HepG2 (cell line): ENCODE data around the gene TSPAN9. TPM values are rescaled to one million over a fixed set of nuclear protein-coding genes. Genes with fewer than 3 reads are reported as not detected.

Experiments used
- ATAC-seq: fragments of 200-7000 bp; cut with Tn5 transposase; 3 replicates; pipeline ENCODE4 v1.9.1; 2020; ENCODE audit warnings: mild to moderate bottlenecking, moderate library complexity
- BruUV-seq: library from RNA; stranded (reverse); fragments of 400-500 nt; replicated peaks from 2 replicates; lab custom pipeline; 2021; lab: Mats Ljungman, UMichigan
- CTCF ChIA-PET: fragments of 300-600 bp; formaldehyde crosslinking; extraction: SDS; loops from one replicate; lab custom pipeline; 2021; ENCODE audit warnings: low total read pairs, inconsistent platforms, low intra/inter-chr PET ratio; lab: Yijun Ruan, JAX
- POLR2A ChIA-PET: fragments of 350-600 bp; sonication (Branson Sonifier 250); formaldehyde crosslinking; loops from one replicate; lab custom pipeline; 2020; ENCODE audit warnings: antibody characterized with exemption, inconsistent platforms; lab: Yijun Ruan, JAX
- DNase-seq: peaks from one replicate; pipeline ENCODE4 v3.0.0-alpha.2; 2015; ENCODE audit warnings: low spot score
- FAIRE-seq: peaks from 3 replicates; lab custom pipeline; 2011; peaks lifted over from hg19 to GRCh38; lab: Jason Lieb, UNC
- H2AFZ ChIP-seq: one replicate; pipeline ENCODE4 v1.6.1; 2011; ENCODE audit warnings: low read length, inconsistent platforms
- H3K27ac ChIP-seq: fragments of 300-600 bp; 3 replicates; pipeline ENCODE4 v1.8.0; 2011; ENCODE audit warnings: mixed run types, mild to moderate bottlenecking, mixed read lengths, low read length, inconsistent platforms; ENCODE audit not compliant: insufficient read depth; ENCODE audit errors: extremely low read length
- H3K27me3 ChIP-seq, 2 experiments: fragments of 200-600 bp in 1 of 2; 2 replicates in 1 of 2; 3 replicates in 1 of 2; pipeline versions ENCODE4 v1.6.0 to v1.8.0; 2011; ENCODE audit warnings: low read length in 2 of 2, mild to moderate bottlenecking in 2 of 2, moderate library complexity in 2 of 2, inconsistent platforms in 1 of 2; ENCODE audit not compliant: insufficient read depth in 2 of 2, control insufficient read depth in 1 of 2
- H3K36me3 ChIP-seq, 2 experiments: fragments of 200-600 bp in 1 of 2; replicated peaks in 1 of 2; 2 replicates in 1 of 2; 3 replicates in 1 of 2; pipeline versions ENCODE4 v1.5.1 to v1.8.0; 2011; ENCODE audit warnings: low read length in 2 of 2, inconsistent platforms in 1 of 2; ENCODE audit not compliant: insufficient read depth in 2 of 2, control insufficient read depth in 1 of 2
- H3K4me1 ChIP-seq: 2 replicates; pipeline ENCODE4 v1.5.1; 2012; ENCODE audit warnings: low read length, inconsistent platforms; ENCODE audit not compliant: insufficient read depth
- H3K4me2 ChIP-seq: 2 replicates; pipeline ENCODE4 v1.6.0; 2011; ENCODE audit warnings: low read depth, low read length, inconsistent platforms
- H3K4me3 ChIP-seq, 3 experiments: fragments of 200-600 bp in 1 of 3; sonication (generic), shearing (Covaris generic) in 1 of 3; replicated peaks in 1 of 3; 2 replicates each; pipeline ENCODE4 v1.5.1; 2011 to 2016; ENCODE audit warnings: low read length in 3 of 3, inconsistent platforms in 2 of 3, low read depth in 2 of 3, mild to moderate bottlenecking in 2 of 3, control low read depth in 1 of 3, mixed read lengths in 1 of 3; ENCODE audit not compliant: insufficient read depth in 1 of 3
- H3K79me2 ChIP-seq: one replicate; pipeline ENCODE4 v1.6.1; 2011; ENCODE audit warnings: low read length, inconsistent platforms; ENCODE audit not compliant: insufficient read depth
- H3K9ac ChIP-seq: 2 replicates; pipeline ENCODE4 v1.6.0; 2011; ENCODE audit warnings: mild to moderate bottlenecking, low read depth, low read length, inconsistent platforms; ENCODE audit not compliant: insufficient read depth
- H3K9me3 ChIP-seq: 2 replicates; pipeline ENCODE4 v1.5.1; 2012; ENCODE audit warnings: mild to moderate bottlenecking, low read length
- H4K20me1 ChIP-seq: 2 replicates; pipeline ENCODE4 v1.6.0; 2011; ENCODE audit warnings: inconsistent platforms, mild to moderate bottlenecking, low read length, moderate library complexity; ENCODE audit not compliant: insufficient read depth
- KAT2B ChIP-seq: fragments of 150-350 bp; IDR thresholded peaks from 2 replicates; pipeline ENCODE4 v1.6.1; 2014; ENCODE audit warnings: low read depth, low read length, borderline replicate concordance
- MAFK ChIP-seq, 2 experiments: IDR thresholded peaks in 1 of 2; conservative IDR thresholded peaks in 1 of 2; 2 replicates each; pipeline ENCODE4 v1.6.1; 2011; ENCODE audit warnings: improper control_type of control experiment in 2 of 2, low read length in 2 of 2
- SNAPC2 ChIP-seq: sonication (generic); formaldehyde crosslinking; IDR thresholded peaks from 2 replicates; pipeline ENCODE4 v1.8.1; 2022; ENCODE audit warnings: mild to moderate bottlenecking, missing genetic modification reagents
- TBP ChIP-seq: sonication (generic); formaldehyde crosslinking; IDR thresholded peaks from 2 replicates; pipeline ENCODE4 v1.5.0; 2020; ENCODE audit warnings: missing genetic modification reagents
- WGBS: methylation state at CpG from one replicate; pipeline ENCODE4 v1.1.6; 2017; ENCODE audit warnings: low lambda C conversion rate; 5-methylcytosine and 5-hydroxymethylcytosine counted together
- in situ Hi-C: cut with HindIII; loops from 2 replicates; pipeline ENCODE4 v1.10.0; 2017; ENCODE audit warnings: low pct_unique_long_range_greater_than_20kb; ENCODE audit not compliant: extremely low pct_ligation_motif_present
- intact Hi-C: fragments of 100-400 bp; cut with micrococcal nuclease; formaldehyde crosslinking; loops from one replicate; pipeline ENCODE4 v1.10.0; 2022; ENCODE audit not compliant: unreplicated experiment
- polyA plus RNA-seq, 8 experiments: library from polyadenylated mRNA; depleted of rRNA in 3 of 8; stranded (reverse) in 7 of 8; unstranded in 1 of 8; fragments of >200 nt; fragmentation: Illumina TruSeq in 4 of 8; extraction: Trizol in 4 of 8; gene quantifications; 2 replicates each; pipeline versions ENCODE4 v1.2.1 to v1.2.3, GENCODE V29; 2011 to 2016; ENCODE audit warnings: low read depth in 4 of 8, missing spikeins in 1 of 8, mixed read lengths in 1 of 8; ENCODE audit not compliant: insufficient read depth in 1 of 8
- total RNA-seq, 5 experiments: library from RNA; depleted of rRNA; stranded (reverse); fragments of >200 nt; fragmentation: Illumina TruSeq; extraction: Trizol; gene quantifications; 2 replicates each; pipeline ENCODE4 v1.2.3, GENCODE V29; 2016; ENCODE audit warnings: low read depth in 1 of 5
- TF ChIP-seq, protein P1 (sequence below): sonication (generic); formaldehyde crosslinking; conservative IDR thresholded peaks from 2 replicates; pipeline ENCODE4 v1.4.0; 2020; ENCODE audit warnings: mild to moderate bottlenecking, missing genetic modification reagents, moderate library complexity
- TF ChIP-seq, protein P2 (sequence below): sonication (generic); formaldehyde crosslinking; conservative IDR thresholded peaks from 2 replicates; pipeline ENCODE4 v1.8.0; 2022; ENCODE audit warnings: mild to moderate bottlenecking, moderate library complexity, missing genetic modification reagents
- TF ChIP-seq, protein P3 (sequence below): sonication (generic); formaldehyde crosslinking; IDR thresholded peaks from 2 replicates; pipeline ENCODE4 v1.5.1; 2020; ENCODE audit warnings: missing genetic modification reagents, mild to moderate bottlenecking, borderline replicate concordance
- TF ChIP-seq, protein P4 (sequence below): sonication (generic); formaldehyde crosslinking; IDR thresholded peaks from 2 replicates; pipeline ENCODE4 v1.5.1; 2020; ENCODE audit warnings: missing genetic modification reagents, mild to moderate bottlenecking, borderline replicate concordance
- TF ChIP-seq, protein P5 (sequence below): IDR thresholded peaks from 2 replicates; pipeline ENCODE4 v1.6.1; 2016

TSPAN9 gene
- total and polyA plus RNA-seq, 2 of the 13 experiments (the other 11 are each of a cell fraction or from before 2014, with no cell fraction given), result 18.1 to 42.3 TPM

DNA sequence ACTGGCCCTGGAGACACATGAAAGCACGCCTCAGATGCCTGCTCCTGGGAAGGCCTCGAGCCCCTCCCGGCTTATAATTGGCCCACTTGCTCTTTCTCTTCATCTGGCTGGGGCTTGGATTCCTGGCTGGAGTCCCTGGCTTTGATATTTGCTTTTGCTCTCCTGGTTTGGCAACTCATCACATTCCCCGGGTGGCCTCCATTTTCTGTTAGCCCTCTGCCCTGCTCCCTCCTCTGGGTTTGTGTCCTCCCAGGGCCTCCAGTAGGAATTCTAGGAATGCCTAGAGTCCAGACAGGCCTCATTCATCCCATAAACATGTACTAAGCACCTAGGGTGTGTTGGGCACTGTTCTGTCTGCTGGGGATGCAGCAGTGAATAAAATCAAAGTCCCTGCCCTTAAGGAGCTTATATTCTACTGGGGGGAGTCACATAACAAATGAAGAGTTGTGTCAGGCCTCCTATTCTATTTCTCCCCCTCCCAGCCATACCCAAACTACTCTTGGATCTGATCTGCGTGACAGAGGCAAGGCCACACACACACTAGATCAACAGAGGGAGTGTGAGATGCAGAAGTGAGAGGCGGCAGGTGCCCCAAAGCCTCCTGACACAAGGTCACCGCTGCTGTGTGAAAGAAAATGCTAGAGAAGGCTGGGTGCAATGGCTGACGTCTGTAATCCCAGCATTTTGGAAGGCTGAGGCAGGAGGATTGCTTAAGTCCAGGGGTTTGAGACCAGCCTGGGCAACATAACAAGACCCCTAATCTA is 21.3 kb upstream of the TSPAN9 start (continued):
- TF ChIP-seq, protein P1, sequence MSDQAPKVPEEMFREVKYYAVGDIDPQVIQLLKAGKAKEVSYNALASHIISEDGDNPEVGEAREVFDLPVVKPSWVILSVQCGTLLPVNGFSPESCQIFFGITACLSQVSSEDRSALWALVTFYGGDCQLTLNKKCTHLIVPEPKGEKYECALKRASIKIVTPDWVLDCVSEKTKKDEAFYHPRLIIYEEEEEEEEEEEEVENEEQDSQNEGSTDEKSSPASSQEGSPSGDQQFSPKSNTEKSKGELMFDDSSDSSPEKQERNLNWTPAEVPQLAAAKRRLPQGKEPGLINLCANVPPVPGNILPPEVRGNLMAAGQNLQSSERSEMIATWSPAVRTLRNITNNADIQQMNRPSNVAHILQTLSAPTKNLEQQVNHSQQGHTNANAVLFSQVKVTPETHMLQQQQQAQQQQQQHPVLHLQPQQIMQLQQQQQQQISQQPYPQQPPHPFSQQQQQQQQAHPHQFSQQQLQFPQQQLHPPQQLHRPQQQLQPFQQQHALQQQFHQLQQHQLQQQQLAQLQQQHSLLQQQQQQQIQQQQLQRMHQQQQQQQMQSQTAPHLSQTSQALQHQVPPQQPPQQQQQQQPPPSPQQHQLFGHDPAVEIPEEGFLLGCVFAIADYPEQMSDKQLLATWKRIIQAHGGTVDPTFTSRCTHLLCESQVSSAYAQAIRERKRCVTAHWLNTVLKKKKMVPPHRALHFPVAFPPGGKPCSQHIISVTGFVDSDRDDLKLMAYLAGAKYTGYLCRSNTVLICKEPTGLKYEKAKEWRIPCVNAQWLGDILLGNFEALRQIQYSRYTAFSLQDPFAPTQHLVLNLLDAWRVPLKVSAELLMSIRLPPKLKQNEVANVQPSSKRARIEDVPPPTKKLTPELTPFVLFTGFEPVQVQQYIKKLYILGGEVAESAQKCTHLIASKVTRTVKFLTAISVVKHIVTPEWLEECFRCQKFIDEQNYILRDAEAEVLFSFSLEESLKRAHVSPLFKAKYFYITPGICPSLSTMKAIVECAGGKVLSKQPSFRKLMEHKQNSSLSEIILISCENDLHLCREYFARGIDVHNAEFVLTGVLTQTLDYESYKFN (CRISPR knock-in tag), result peak; percentile 41; the same call in 1 of the 2 replicates
- TF ChIP-seq, protein P2, sequence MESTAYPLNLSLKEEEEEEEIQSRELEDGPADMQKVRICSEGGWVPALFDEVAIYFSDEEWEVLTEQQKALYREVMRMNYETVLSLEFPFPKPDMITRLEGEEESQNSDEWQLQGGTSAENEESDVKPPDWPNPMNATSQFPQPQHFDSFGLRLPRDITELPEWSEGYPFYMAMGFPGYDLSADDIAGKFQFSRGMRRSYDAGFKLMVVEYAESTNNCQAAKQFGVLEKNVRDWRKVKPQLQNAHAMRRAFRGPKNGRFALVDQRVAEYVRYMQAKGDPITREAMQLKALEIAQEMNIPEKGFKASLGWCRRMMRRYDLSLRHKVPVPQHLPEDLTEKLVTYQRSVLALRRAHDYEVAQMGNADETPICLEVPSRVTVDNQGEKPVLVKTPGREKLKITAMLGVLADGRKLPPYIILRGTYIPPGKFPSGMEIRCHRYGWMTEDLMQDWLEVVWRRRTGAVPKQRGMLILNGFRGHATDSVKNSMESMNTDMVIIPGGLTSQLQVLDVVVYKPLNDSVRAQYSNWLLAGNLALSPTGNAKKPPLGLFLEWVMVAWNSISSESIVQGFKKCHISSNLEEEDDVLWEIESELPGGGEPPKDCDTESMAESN (CRISPR knock-in tag), result peak; percentile 56; the same call in 1 of the 2 replicates

DNA sequence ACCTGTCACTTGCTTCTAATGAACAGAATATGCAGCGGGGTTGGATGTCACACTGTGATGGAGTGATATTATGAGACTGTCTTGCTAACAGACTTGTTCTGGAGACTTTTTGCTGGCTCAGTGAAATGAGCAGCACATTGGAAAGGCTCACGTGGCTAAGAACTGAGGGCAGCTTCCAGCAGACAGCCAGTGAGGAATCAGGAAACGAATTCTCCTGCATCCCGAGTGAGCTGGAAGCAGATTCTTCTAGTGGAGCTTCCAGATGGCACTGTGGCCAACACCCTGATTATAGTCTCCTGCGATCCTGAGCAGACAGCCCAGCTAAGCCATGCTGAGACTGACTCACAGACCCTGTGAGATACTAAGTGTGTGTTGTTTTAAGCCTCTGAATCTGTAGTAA is 16.1 kb upstream of the TSPAN9 start:
- H3K9me3 ChIP-seq, result no peaks in the 10 kb centered on the region
- no peak overlapping the region for H2AFZ ChIP-seq
- no peak overlapping the region for H3K4me3 ChIP-seq
- H3K4me2 ChIP-seq, result no peak overlapping the region
- ChIA-PET POLR2A (no interaction called here), CTCF (no interaction called here)
- H3K4me1 ChIP-seq, result peaks cover 9% of the 10 kb centered on the region
- H3K36me3 ChIP-seq, result no peaks in the 10 kb centered on the region
- H3K79me2 ChIP-seq, result no peaks in the 10 kb centered on the region
- no peak for DNase-seq
- no peak for FAIRE-seq
- intact Hi-C loops, result no loop called here
- no peak overlapping the region for H3K27ac ChIP-seq
- TF ChIP-seq, protein P3, sequence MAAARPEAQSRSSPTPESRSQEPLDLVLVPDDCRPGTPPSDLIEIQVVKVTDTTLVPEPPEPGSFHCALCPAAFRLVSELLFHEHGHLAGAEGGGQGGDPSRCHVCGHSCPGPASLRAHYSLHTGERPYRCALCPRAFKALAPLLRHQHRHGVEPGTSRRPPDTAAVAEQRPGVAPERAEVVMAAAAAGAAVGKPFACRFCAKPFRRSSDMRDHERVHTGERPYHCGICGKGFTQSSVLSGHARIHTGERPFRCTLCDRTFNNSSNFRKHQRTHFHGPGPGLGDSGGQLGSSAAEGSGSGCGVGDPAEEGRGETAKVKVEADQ (CRISPR knock-in tag), result no peak
- TF ChIP-seq MAFK (conservative IDR thresholded peaks at IDR 0.05 in 1 of 2, IDR thresholded peaks at IDR 0.05 in 1 of 2; ENCODE audit: low read length in 2 of 2), result peak in 1 of 2 experiments; percentile 11; a peak in 1 of 4 replicates
- TF ChIP-seq, protein P4, sequence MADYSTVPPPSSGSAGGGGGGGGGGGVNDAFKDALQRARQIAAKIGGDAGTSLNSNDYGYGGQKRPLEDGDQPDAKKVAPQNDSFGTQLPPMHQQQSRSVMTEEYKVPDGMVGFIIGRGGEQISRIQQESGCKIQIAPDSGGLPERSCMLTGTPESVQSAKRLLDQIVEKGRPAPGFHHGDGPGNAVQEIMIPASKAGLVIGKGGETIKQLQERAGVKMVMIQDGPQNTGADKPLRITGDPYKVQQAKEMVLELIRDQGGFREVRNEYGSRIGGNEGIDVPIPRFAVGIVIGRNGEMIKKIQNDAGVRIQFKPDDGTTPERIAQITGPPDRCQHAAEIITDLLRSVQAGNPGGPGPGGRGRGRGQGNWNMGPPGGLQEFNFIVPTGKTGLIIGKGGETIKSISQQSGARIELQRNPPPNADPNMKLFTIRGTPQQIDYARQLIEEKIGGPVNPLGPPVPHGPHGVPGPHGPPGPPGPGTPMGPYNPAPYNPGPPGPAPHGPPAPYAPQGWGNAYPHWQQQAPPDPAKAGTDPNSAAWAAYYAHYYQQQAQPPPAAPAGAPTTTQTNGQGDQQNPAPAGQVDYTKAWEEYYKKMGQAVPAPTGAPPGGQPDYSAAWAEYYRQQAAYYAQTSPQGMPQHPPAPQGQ (CRISPR knock-in tag), result no peak
- TF ChIP-seq KAT2B, result no peak
- TF ChIP-seq TBP (CRISPR knock-in tag), result no peak
- TF ChIP-seq, protein P5, sequence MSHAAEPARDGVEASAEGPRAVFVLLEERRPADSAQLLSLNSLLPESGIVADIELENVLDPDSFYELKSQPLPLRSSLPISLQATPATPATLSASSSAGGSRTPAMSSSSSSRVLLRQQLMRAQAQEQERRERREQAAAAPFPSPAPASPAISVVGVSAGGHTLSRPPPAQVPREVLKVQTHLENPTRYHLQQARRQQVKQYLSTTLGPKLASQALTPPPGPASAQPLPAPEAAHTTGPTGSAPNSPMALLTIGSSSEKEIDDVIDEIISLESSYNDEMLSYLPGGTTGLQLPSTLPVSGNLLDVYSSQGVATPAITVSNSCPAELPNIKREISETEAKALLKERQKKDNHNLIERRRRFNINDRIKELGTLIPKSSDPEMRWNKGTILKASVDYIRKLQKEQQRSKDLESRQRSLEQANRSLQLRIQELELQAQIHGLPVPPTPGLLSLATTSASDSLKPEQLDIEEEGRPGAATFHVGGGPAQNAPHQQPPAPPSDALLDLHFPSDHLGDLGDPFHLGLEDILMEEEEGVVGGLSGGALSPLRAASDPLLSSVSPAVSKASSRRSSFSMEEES (CRISPR knock-in tag), result no peak
- no peak for TF ChIP-seq SNAPC2
- ATAC-seq, result no peak
- in situ Hi-C loops, result no loop called here
- no peak overlapping the region for H3K9ac ChIP-seq
- WGBS, result 5% methylated on average over 5 of the region's 5 CpGs
- BruUV-seq, result no TSS peak
- H4K20me1 ChIP-seq, result no peaks in the 10 kb centered on the region
- H3K27me3 ChIP-seq, result peaks cover 0 to 17% of the 10 kb centered on the region in 2 experiments; a peak in 3 of 5 replicates
